Liver (tissue), 3 donors: Measurements from ENCODE around the gene ITGA5.

Experiments
- ATF3 ChIP-seq: IDR thresholded peaks from 2 replicates; pipeline ENCODE4 v1.6.1; 2016; ENCODE audit warnings: antibody characterized with exemption
- CTCF ChIP-seq: fragments of 150-350 bp; IDR thresholded peaks from 2 replicates; pipeline ENCODE4 v1.5.1; 2017; ENCODE audit warnings: improper control_type of control experiment, low read depth, low read length; ENCODE audit not compliant: missing input control
- FOXA2 ChIP-seq: IDR thresholded peaks from 2 replicates; pipeline ENCODE4 v1.6.1; 2016; ENCODE audit warnings: antibody characterized with exemption
- GABPA ChIP-seq, 2 donors: IDR thresholded peaks in 1 of 2; conservative IDR thresholded peaks in 1 of 2; 2 replicates each; pipeline ENCODE4 v1.6.1; 2016; ENCODE audit warnings: antibody characterized with exemption in 2 of 2, mild to moderate bottlenecking in 1 of 2, moderate library complexity in 1 of 2
- HNF4G ChIP-seq: IDR thresholded peaks from 2 replicates; pipeline ENCODE4 v1.6.1; 2016; ENCODE audit warnings: antibody characterized with exemption
- MAX ChIP-seq: IDR thresholded peaks from 2 replicates; pipeline ENCODE4 v1.6.1; 2016; ENCODE audit warnings: antibody characterized with exemption
- RAD21 ChIP-seq, 2 donors: IDR thresholded peaks; 2 replicates each; pipeline ENCODE4 v1.6.1; 2016; ENCODE audit warnings: antibody characterized with exemption in 2 of 2, mild to moderate bottlenecking in 2 of 2
- REST ChIP-seq: IDR thresholded peaks from 2 replicates; pipeline ENCODE4 v1.6.1; 2016; ENCODE audit warnings: antibody characterized with exemption, mild to moderate bottlenecking
- TAF1 ChIP-seq: conservative IDR thresholded peaks from 2 replicates; pipeline ENCODE4 v1.6.1; 2016; ENCODE audit warnings: antibody characterized with exemption, mild to moderate bottlenecking
- YY1 ChIP-seq: IDR thresholded peaks from 2 replicates; pipeline ENCODE4 v1.6.1; 2016; ENCODE audit warnings: antibody characterized with exemption, mild to moderate bottlenecking
- ZBTB33 ChIP-seq: IDR thresholded peaks from 2 replicates; pipeline ENCODE4 v1.6.1; 2016; ENCODE audit warnings: antibody characterized with exemption
- donor health status: healthy.
- donor health status: healthy.

GRCh38 chr12:54418441-54419087 is 502 bp downstream of the ITGA5 start:
- TF ChIP-seq CTCF (no peak), REST (no peak), MAX (no peak), TAF1 (no peak), RAD21 (IDR thresholded peaks at IDR 0.05) (no peak), FOXA2 (no peak), ZBTB33 (no peak), GABPA (IDR thresholded peaks at IDR 0.05 in 1 of 2, conservative IDR thresholded peaks at IDR 0.05 in 1 of 2) (no peak), YY1 (no peak), ATF3 (no peak), HNF4G (no peak)
